HCT116 (cell line): ENCODE measurements around the gene ARHGAP12. TPM values are rescaled to one million over a fixed set of nuclear protein-coding genes. Genes with fewer than 3 reads are reported as not detected.

ENCODE experiments used
- ATAC-seq: fragments of 200-7000 bp; cut with Tn5 transposase; 2 replicates; pipeline ENCODE4 v1.9.1; 2020; ENCODE audit warnings: mild to moderate bottlenecking, moderate library complexity
- BruUV-seq: library from RNA; stranded (reverse); fragments of 400-500 nt; replicated peaks from 2 replicates; lab custom pipeline; 2021; lab: Mats Ljungman, UMichigan
- CTCF ChIA-PET: fragments of 300-600 bp; sonication (Branson Sonifier 250); formaldehyde crosslinking; loops from one replicate; lab custom pipeline; 2021; ENCODE audit warnings: antibody characterized with exemption; lab: Charles Lee
- POLR2A ChIA-PET: fragments of 300-600, 350-600 bp; sonication (Branson Sonifier 250); formaldehyde crosslinking; loops from one replicate; lab custom pipeline; 2021; ENCODE audit warnings: antibody characterized with exemption; lab: Charles Lee
- RAD21 ChIA-PET, 2 experiments: fragments of 300-600 bp; sonication (Branson Sonifier 250); formaldehyde crosslinking; loops; one replicate each; lab custom pipeline; 2023; ENCODE audit warnings: low total read pairs in 2 of 2; ENCODE audit not compliant: uncharacterized antibody in 2 of 2, unreplicated experiment in 2 of 2, low non-redundant PET in 1 of 2; lab: Charles Lee
- DNase-seq: peaks from one replicate; pipeline ENCODE4 v3.0.0-alpha.2; 2010; ENCODE audit warnings: low read depth, low spot score
- H2AFZ ChIP-seq: fragments of 200-600 bp; shearing (Covaris generic), sonication (generic); 2 replicates; pipeline ENCODE4 v1.6.1; 2017; ENCODE audit warnings: low read depth, mixed run types, mixed read lengths, antibody characterized with exemption, low read length; ENCODE audit not compliant: poor library complexity, severe bottlenecking
- H3K27ac ChIP-seq: 2 replicates; pipeline ENCODE4 v1.5.1; 2012; ENCODE audit warnings: low read depth, low read length
- H3K27me3 ChIP-seq: fragments of 200-600 bp; sonication (generic); 2 replicates; pipeline ENCODE4 v1.6.1; 2016; ENCODE audit warnings: mixed run types, low read length, mixed read lengths; ENCODE audit not compliant: insufficient read depth
- H3K36me3 ChIP-seq, 2 experiments: fragments of 200-500 bp in 1 of 2; fragments of 200-600 bp in 1 of 2; sonication (Bioruptor generic) in 1 of 2; sonication (generic) in 1 of 2; 2 replicates each; pipeline versions ENCODE4 v1.5.1 to v1.6.1; 2014 to 2016; ENCODE audit warnings: low read length in 2 of 2, inconsistent platforms in 1 of 2, mixed read lengths in 1 of 2, mixed run types in 1 of 2; ENCODE audit not compliant: insufficient read depth in 2 of 2, control insufficient read depth in 1 of 2
- H3K4me1 ChIP-seq, 2 experiments: fragments of 200-600 bp in 1 of 2; sonication (generic) in 1 of 2; 2 replicates each; pipeline versions ENCODE4 v1.5.1 to v1.6.1; 2012 to 2017; ENCODE audit warnings: low read length in 2 of 2, inconsistent platforms in 1 of 2, mild to moderate bottlenecking in 1 of 2, mixed read lengths in 1 of 2, mixed run types in 1 of 2, moderate library complexity in 1 of 2; ENCODE audit not compliant: insufficient read depth in 2 of 2, control insufficient read depth in 1 of 2
- H3K4me2 ChIP-seq: fragments of 200-600 bp; sonication (generic); 2 replicates; pipeline ENCODE4 v1.6.1; 2017; ENCODE audit warnings: mixed run types, low read length, mixed read lengths
- H3K4me3 ChIP-seq, 2 experiments: fragments of 200-600 bp in 1 of 2; sonication (generic) in 1 of 2; replicated peaks in 1 of 2; 2 replicates each; pipeline ENCODE4 v1.5.1; 2011 to 2016; ENCODE audit warnings: low read length in 2 of 2, control low read depth in 1 of 2, low read depth in 1 of 2, mild to moderate bottlenecking in 1 of 2, mixed read lengths in 1 of 2, mixed run types in 1 of 2
- H3K79me2 ChIP-seq: fragments of 200-600 bp; sonication (generic); 2 replicates; pipeline ENCODE4 v1.6.1; 2017; ENCODE audit warnings: mild to moderate bottlenecking, mixed run types, low read length, moderate library complexity, mixed read lengths; ENCODE audit not compliant: insufficient read depth
- H3K9ac ChIP-seq: fragments of 200-600 bp; sonication (generic); 2 replicates; pipeline ENCODE4 v1.6.1; 2016; ENCODE audit warnings: low read length, mixed read lengths
- H3K9me2 ChIP-seq: fragments of 200-600 bp; sonication (generic), shearing (Covaris generic); 2 replicates; pipeline ENCODE4 v1.6.1; 2017; ENCODE audit warnings: mixed run types, mild to moderate bottlenecking, moderate library complexity; ENCODE audit not compliant: insufficient read depth
- H3K9me3 ChIP-seq, 2 experiments: fragments of 200-500 bp in 1 of 2; fragments of 200-600 bp in 1 of 2; sonication (Bioruptor generic) in 1 of 2; sonication (generic) in 1 of 2; 2 replicates each; pipeline ENCODE4 v1.6.1; 2014 to 2017; ENCODE audit warnings: low read length in 2 of 2, mixed read lengths in 2 of 2, inconsistent platforms in 1 of 2, low read depth in 1 of 2, mild to moderate bottlenecking in 1 of 2, mixed run types in 1 of 2, moderate library complexity in 1 of 2; ENCODE audit not compliant: control insufficient read depth in 1 of 2, insufficient read depth in 1 of 2
- H4K20me1 ChIP-seq: fragments of 200-600 bp; sonication (generic), shearing (Covaris generic); 2 replicates; pipeline ENCODE4 v1.6.1; 2017; ENCODE audit warnings: mixed run types, mild to moderate bottlenecking, moderate library complexity; ENCODE audit not compliant: insufficient read depth
- ATF3 ChIP-seq: IDR thresholded peaks from 2 replicates; pipeline ENCODE4 v1.6.1; 2012
- CBX3 ChIP-seq: IDR thresholded peaks from 2 replicates; pipeline ENCODE4 v1.6.1; 2012; ENCODE audit warnings: low read depth
- CEBPB ChIP-seq: IDR thresholded peaks from 2 replicates; pipeline ENCODE4 v1.6.1; 2012; ENCODE audit warnings: low read depth
- EGR1 ChIP-seq: IDR thresholded peaks from 2 replicates; pipeline ENCODE4 v1.6.1; 2012; ENCODE audit warnings: low read depth
- ELF1 ChIP-seq: IDR thresholded peaks from 2 replicates; pipeline ENCODE4 v1.6.1; 2012; ENCODE audit warnings: low read depth, borderline replicate concordance
- EZH2 ChIP-seq: fragments of 200-600 bp; sonication (generic); IDR thresholded peaks from 2 replicates; pipeline ENCODE4 v1.6.1; 2017; ENCODE audit warnings: antibody characterized with exemption, mixed run types
- EZH2phosphoT487 ChIP-seq: fragments of 200-600 bp; IDR thresholded peaks from 2 replicates; pipeline ENCODE4 v1.6.1; 2018; ENCODE audit warnings: antibody characterized with exemption, borderline replicate concordance
- FOSL1 ChIP-seq: IDR thresholded peaks from 2 replicates; pipeline ENCODE4 v1.6.1; 2012; ENCODE audit warnings: low read depth
- POLR2A ChIP-seq: IDR thresholded peaks from 2 replicates; pipeline ENCODE4 v1.7.0; 2011; ENCODE audit warnings: borderline replicate concordance; ENCODE audit not compliant: insufficient read depth, insufficient read length; ENCODE audit errors: extremely low read depth
- POLR2AphosphoS5 ChIP-seq: IDR thresholded peaks from 2 replicates; pipeline ENCODE4 v1.6.1; 2011; ENCODE audit warnings: mild to moderate bottlenecking, low read depth, low read length, moderate library complexity
- RAD21 ChIP-seq: IDR thresholded peaks from 2 replicates; pipeline ENCODE4 v1.6.1; 2012; ENCODE audit warnings: low read depth, mild to moderate bottlenecking
- REST ChIP-seq: IDR thresholded peaks from 2 replicates; pipeline ENCODE4 v1.6.1; 2012; ENCODE audit warnings: low read depth
- SIN3A ChIP-seq: IDR thresholded peaks from 2 replicates; pipeline ENCODE4 v1.6.1; 2012; ENCODE audit warnings: low read depth
- SP1 ChIP-seq: IDR thresholded peaks from 2 replicates; pipeline ENCODE4 v1.6.1; 2012; ENCODE audit warnings: low read depth
- SRF ChIP-seq: IDR thresholded peaks from 2 replicates; pipeline ENCODE4 v1.6.1; 2012; ENCODE audit warnings: low read depth
- YY1 ChIP-seq: IDR thresholded peaks from 2 replicates; pipeline ENCODE4 v1.6.1; 2011; ENCODE audit warnings: low read length, low read depth, moderate library complexity, mild to moderate bottlenecking; ENCODE audit not compliant: insufficient replicate concordance; ENCODE audit errors: extremely low read depth
- ZFX ChIP-seq: fragments of 450-650 bp; IDR thresholded peaks from 2 replicates; pipeline ENCODE4 v1.6.1; 2017
- ZNF274 ChIP-seq: fragments of 200-500 bp; sonication (Bioruptor generic); IDR thresholded peaks from 2 replicates; pipeline ENCODE4 v1.6.1; 2014; ENCODE audit warnings: mild to moderate bottlenecking, low read depth, low read length, inconsistent platforms
- intact Hi-C: fragments of 100-400 bp; cut with micrococcal nuclease; formaldehyde crosslinking; loops from 2 replicates; pipeline ENCODE4 v1.10.0; 2022
- total RNA-seq: library from RNA; stranded (reverse); gene quantifications from one replicate; pipeline ENCODE4 v1.2.1, GENCODE V29; 2021; ENCODE audit not compliant: unreplicated experiment
- TF ChIP-seq, protein P1 (sequence below): IDR thresholded peaks from 2 replicates; pipeline ENCODE4 v1.6.1; 2012
- TF ChIP-seq, protein P2 (sequence below): IDR thresholded peaks from 2 replicates; pipeline ENCODE4 v1.6.1; 2011; ENCODE audit warnings: mild to moderate bottlenecking, low read length, moderate library complexity; ENCODE audit not compliant: insufficient replicate concordance; ENCODE audit errors: extremely low read depth

ARHGAP12 gene
- total RNA-seq, 1 experiment from 2014 or later = 80.3 TPM

- ChIA-PET RAD21 (interaction anchor here (1.2 kb wide), 2 partner anchors 13 to 67 kb away, joined by 3 to 6 read pairs; no protein-coding TSS in a partner anchor), POLR2A (interaction anchor here (0.7 to 2.5 kb wide), 3 partner anchors 11 to 17 kb away, joined by 3 to 10 read pairs (median 4); no protein-coding TSS in a partner anchor), CTCF (interaction anchor here (1.2 to 1.7 kb wide), 2 partner anchors 63 to 67 kb away, joined by 4 read pairs; no protein-coding TSS in a partner anchor)
- Histone ChIP-seq H4K20me1 (peaks cover 5% of the 10 kb centered on the region; the same call in 1 of the 2 replicates), H3K9ac (peak overlapping the region; percentile 85), H3K36me3 (no peaks in the 10 kb centered on the region), H3K27ac (peak overlapping the region; percentile 98), H3K4me2 (peak overlapping the region; percentile 87), H3K4me3 (peak overlapping the region; percentile 73 to 81), H3K9me2 (no peaks in the 10 kb centered on the region), H3K27me3 (no peaks in the 10 kb centered on the region), H3K79me2 (peaks cover 80% of the 10 kb centered on the region), H2AFZ (no peak overlapping the region), H3K4me1 (peaks cover 58 to 80% of the 10 kb centered on the region in 2 experiments), H3K9me3 (no peaks in the 10 kb centered on the region)
- DNase-seq = no peak
- peak; percentile 33 for ATAC-seq
- intact Hi-C loops = loop anchor here (5.0 kb wide), 2 partner anchors 47 to 67 kb away; no protein-coding TSS in a partner anchor
- TSS peak; percentile 69 for BruUV-seq
- TF ChIP-seq ZFX (no peak), POLR2AphosphoS5 (peak; percentile 42), ELF1 (peak; percentile 88), REST (no peak), SIN3A (peak; percentile 60; the same call in 1 of the 2 replicates), SRF (no peak), CBX3 (no peak), ZNF274 (no peak), ATF3 (no peak), SP1 (no peak), POLR2A (peak; percentile 7), FOSL1 (no peak), CEBPB (no peak), EZH2phosphoT487 (no peak), RAD21 (no peak), YY1 (no peak), EZH2 (no peak), EGR1 (no peak)
- TF ChIP-seq, protein P1, sequence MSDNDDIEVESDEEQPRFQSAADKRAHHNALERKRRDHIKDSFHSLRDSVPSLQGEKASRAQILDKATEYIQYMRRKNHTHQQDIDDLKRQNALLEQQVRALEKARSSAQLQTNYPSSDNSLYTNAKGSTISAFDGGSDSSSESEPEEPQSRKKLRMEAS = no peak; the same call in 1 of the 2 replicates
- TF ChIP-seq, protein P2, sequence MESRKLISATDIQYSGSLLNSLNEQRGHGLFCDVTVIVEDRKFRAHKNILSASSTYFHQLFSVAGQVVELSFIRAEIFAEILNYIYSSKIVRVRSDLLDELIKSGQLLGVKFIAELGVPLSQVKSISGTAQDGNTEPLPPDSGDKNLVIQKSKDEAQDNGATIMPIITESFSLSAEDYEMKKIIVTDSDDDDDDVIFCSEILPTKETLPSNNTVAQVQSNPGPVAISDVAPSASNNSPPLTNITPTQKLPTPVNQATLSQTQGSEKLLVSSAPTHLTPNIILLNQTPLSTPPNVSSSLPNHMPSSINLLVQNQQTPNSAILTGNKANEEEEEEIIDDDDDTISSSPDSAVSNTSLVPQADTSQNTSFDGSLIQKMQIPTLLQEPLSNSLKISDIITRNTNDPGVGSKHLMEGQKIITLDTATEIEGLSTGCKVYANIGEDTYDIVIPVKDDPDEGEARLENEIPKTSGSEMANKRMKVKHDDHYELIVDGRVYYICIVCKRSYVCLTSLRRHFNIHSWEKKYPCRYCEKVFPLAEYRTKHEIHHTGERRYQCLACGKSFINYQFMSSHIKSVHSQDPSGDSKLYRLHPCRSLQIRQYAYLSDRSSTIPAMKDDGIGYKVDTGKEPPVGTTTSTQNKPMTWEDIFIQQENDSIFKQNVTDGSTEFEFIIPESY = no peak
These were observed 811 bp upstream of the ARHGAP12 start for GRCh38 chr10:31929261-31930022.
